ENCODE measurements around the gene ZFP57.

DNA sequence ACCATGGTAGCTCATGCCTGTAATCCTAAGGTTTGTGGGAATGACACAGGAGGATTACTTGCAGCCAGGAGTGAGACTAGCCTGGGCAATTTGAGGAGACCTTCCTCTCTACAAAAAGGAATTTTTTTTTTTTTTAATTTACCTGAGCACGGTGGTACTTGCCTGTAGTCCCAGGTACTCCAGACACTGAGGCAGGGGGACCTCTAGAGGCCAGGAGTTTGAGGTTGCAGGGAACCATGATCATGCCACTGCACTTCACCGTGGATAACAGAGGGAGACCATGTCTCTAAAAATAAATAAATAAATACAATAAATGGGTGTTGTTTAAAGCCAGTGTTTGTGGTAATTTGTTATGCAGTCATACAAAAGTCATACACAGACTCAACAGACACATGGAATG lies 39.9 kb upstream of the ZFP57 start:
- TF ChIP-seq, protein P1, sequence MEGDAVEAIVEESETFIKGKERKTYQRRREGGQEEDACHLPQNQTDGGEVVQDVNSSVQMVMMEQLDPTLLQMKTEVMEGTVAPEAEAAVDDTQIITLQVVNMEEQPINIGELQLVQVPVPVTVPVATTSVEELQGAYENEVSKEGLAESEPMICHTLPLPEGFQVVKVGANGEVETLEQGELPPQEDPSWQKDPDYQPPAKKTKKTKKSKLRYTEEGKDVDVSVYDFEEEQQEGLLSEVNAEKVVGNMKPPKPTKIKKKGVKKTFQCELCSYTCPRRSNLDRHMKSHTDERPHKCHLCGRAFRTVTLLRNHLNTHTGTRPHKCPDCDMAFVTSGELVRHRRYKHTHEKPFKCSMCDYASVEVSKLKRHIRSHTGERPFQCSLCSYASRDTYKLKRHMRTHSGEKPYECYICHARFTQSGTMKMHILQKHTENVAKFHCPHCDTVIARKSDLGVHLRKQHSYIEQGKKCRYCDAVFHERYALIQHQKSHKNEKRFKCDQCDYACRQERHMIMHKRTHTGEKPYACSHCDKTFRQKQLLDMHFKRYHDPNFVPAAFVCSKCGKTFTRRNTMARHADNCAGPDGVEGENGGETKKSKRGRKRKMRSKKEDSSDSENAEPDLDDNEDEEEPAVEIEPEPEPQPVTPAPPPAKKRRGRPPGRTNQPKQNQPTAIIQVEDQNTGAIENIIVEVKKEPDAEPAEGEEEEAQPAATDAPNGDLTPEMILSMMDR (IDR thresholded peaks at IDR 0.05): no peak
- no peak for TF ChIP-seq EP300 (IDR thresholded peaks at IDR 0.05)
- TF ChIP-seq POLR2A (IDR thresholded peaks at IDR 0.05): no peak

Measured in tibial nerve (tissue), 4 donors.